Measurements from ENCODE around the gene TNFSF15. TPM values are rescaled to one million over a fixed set of nuclear protein-coding genes. Genes with fewer than 3 reads are reported as not detected.

Gene TNFSF15
- total RNA-seq, 1 experiment from 2014 or later = 0.55 TPM

DNA sequence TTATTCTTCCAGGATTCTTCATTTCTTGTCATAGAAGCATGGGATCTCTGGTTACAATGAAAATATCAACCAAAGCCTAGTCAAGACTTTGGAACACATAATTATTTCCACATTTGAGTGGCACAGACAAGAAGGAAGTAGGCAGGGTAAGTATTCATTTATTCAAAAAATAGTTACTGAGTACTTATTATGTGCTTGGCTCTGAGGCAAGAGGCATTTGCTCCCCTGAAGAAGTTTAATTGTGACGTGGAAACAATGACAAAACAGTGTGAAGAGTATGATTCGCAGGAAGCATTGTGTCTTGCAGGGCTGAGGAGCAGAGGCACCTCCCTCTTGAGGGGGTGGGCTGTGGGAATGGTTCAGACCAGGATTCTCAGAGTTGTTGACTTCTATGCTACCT is 45.0 kb upstream of the TNFSF15 start:
- Histone ChIP-seq H2AFZ (no peak overlapping the region), H3K36me3 (ENCODE audit: low read depth) (no peaks in the 10 kb centered on the region), H3K9me3 (ENCODE audit: insufficient read depth, low read depth) (peaks cover 3% of the 10 kb centered on the region; the same call in 1 of the 2 replicates), H3K4me1 (replicated peaks; ENCODE audit: insufficient read depth) (peaks cover 17% of the 10 kb centered on the region), H3K4me3 (no peak overlapping the region), H3K27ac (no peak overlapping the region), H3K4me2 (no peak overlapping the region), H3K27me3 (ENCODE audit: insufficient read depth, low read depth) (no peaks in the 10 kb centered on the region), H3F3A (ENCODE audit: insufficient read depth, low read depth) (no peaks in the 10 kb centered on the region), H4K20me1 (ENCODE audit: insufficient read depth) (no peaks in the 10 kb centered on the region), H3K9me2 (ENCODE audit: insufficient read depth) (no peaks in the 10 kb centered on the region), H3K79me2 (ENCODE audit: low read depth) (no peaks in the 10 kb centered on the region)
- intact Hi-C loops (cut with micrococcal nuclease; ENCODE audit: unreplicated experiment) = no loop called here
- ChIA-PET POLR2A (ENCODE audit: unreplicated experiment) (no interaction called here), CTCF (no interaction called here)
- BruUV-seq (replicated peaks) = no TSS peak
- DNase-seq = no peak
- TF ChIP-seq EZH2 (IDR thresholded peaks at IDR 0.05; ENCODE audit: low read depth) (no peak), CTCF (conservative IDR thresholded peaks at IDR 0.05) (no peak)

GRCh38 chr9:114849450-114849849 is 43.6 kb upstream of the TNFSF15 start:
- intact Hi-C loops (cut with micrococcal nuclease; ENCODE audit: unreplicated experiment) = no loop called here
- H3K9me2 ChIP-seq (ENCODE audit: insufficient read depth) = no peaks in the 10 kb centered on the region
- no peak overlapping the region for H3K27ac ChIP-seq
- no peaks in the 10 kb centered on the region for H3K27me3 ChIP-seq (ENCODE audit: insufficient read depth, low read depth)
- no peak overlapping the region for H3K4me3 ChIP-seq
- no TSS peak for BruUV-seq (replicated peaks)
- ChIA-PET POLR2A (ENCODE audit: unreplicated experiment) (no interaction called here), CTCF (no interaction called here)
- peaks cover 3% of the 10 kb centered on the region; the same call in 1 of the 2 replicates for H3K9me3 ChIP-seq (ENCODE audit: insufficient read depth, low read depth)
- H3K79me2 ChIP-seq (ENCODE audit: low read depth) = no peaks in the 10 kb centered on the region
- DNase-seq = no peak
- H3K4me2 ChIP-seq = no peak overlapping the region
- no peaks in the 10 kb centered on the region for H3K36me3 ChIP-seq (ENCODE audit: low read depth)
- H3F3A ChIP-seq (ENCODE audit: insufficient read depth, low read depth) = no peaks in the 10 kb centered on the region
- peaks cover 17% of the 10 kb centered on the region for H3K4me1 ChIP-seq (replicated peaks; ENCODE audit: insufficient read depth)
- H2AFZ ChIP-seq = no peak overlapping the region
- no peaks in the 10 kb centered on the region for H4K20me1 ChIP-seq (ENCODE audit: insufficient read depth)
- no peak for TF ChIP-seq CTCF (conservative IDR thresholded peaks at IDR 0.05)
- TF ChIP-seq EZH2 (IDR thresholded peaks at IDR 0.05; ENCODE audit: low read depth) = no peak

GRCh38 chr9:114847492-114848417 is 41.9 kb upstream of the TNFSF15 start:
- intact Hi-C loops (cut with micrococcal nuclease; ENCODE audit: unreplicated experiment) = no loop called here

More at GRCh38 chr9:114847492-114848417, 41.9 kb upstream of the TNFSF15 start:
- TF ChIP-seq EZH2 (IDR thresholded peaks at IDR 0.05; ENCODE audit: low read depth) (no peak), CTCF (conservative IDR thresholded peaks at IDR 0.05) (no peak)
- Histone ChIP-seq H3K4me2 (no peak overlapping the region), H3K4me3 (no peak overlapping the region), H3K36me3 (ENCODE audit: low read depth) (no peaks in the 10 kb centered on the region), H3K79me2 (ENCODE audit: low read depth) (no peaks in the 10 kb centered on the region), H2AFZ (no peak overlapping the region), H4K20me1 (ENCODE audit: insufficient read depth) (no peaks in the 10 kb centered on the region), H3F3A (ENCODE audit: insufficient read depth, low read depth) (no peaks in the 10 kb centered on the region), H3K9me2 (ENCODE audit: insufficient read depth) (no peaks in the 10 kb centered on the region), H3K4me1 (replicated peaks; ENCODE audit: insufficient read depth) (peaks cover 11% of the 10 kb centered on the region), H3K27ac (no peak overlapping the region), H3K9me3 (ENCODE audit: insufficient read depth, low read depth) (peaks cover 3% of the 10 kb centered on the region; the same call in 1 of the 2 replicates), H3K27me3 (ENCODE audit: insufficient read depth, low read depth) (no peaks in the 10 kb centered on the region)
- DNase-seq = no peak
- no TSS peak for BruUV-seq (replicated peaks)
- CTCF ChIA-PET = no interaction called here
- POLR2A ChIA-PET (ENCODE audit: unreplicated experiment) = no interaction called here

Data from PC-9 (cell line).